GM19452 (cell line): ENCODE data around the gene ELP1.
"Not testable (repeated sequence)": the region's sequence is repeated elsewhere in the genome, so short reads cannot be mapped to it uniquely, and the experiment has no call there.

ENCODE experiments used
- ATAC-seq: cut with Tn5 transposase; IDR thresholded peaks from one replicate; pipeline ENCODE4 v1.9.1; 2021; ENCODE audit not compliant: unreplicated experiment

Gene ELP1

GRCh38 chr9:108933718-108934322 lies at the start of gene ELP1:
TSS of gene ELP1 (minus strand) at chr9:108934124. CDS start at chr9:108931146, 2,978 bp downstream.
- peak; percentile 89 for ATAC-seq

GRCh38 chr9:108980893-108981292 lies 47.0 kb upstream of the ELP1 start:
- no peak for ATAC-seq

GRCh38 chr9:108978205-108978604 lies 44.3 kb upstream of the ELP1 start:
- no peak for ATAC-seq

- no peak for ATAC-seq
These were observed 40.0 kb upstream of the ELP1 start for GRCh38 chr9:108973895-108974294.

- no peak for ATAC-seq
These were observed 38.8 kb upstream of the ELP1 start for GRCh38 chr9:108972626-108973209.

GRCh38 chr9:108972186-108972585 lies 38.3 kb upstream of the ELP1 start:
- no peak for ATAC-seq

- not testable (repeated sequence) for ATAC-seq
These were observed 37.5 kb upstream of the ELP1 start for GRCh38 chr9:108971392-108971791.

GRCh38 chr9:108967916-108968315 lies 34.0 kb upstream of the ELP1 start:
- no peak for ATAC-seq

- no peak for ATAC-seq
These were observed 29.7 kb upstream of the ELP1 start for GRCh38 chr9:108963459-108964143.

- ATAC-seq: no peak
These were observed 27.2 kb upstream of the ELP1 start for GRCh38 chr9:108961151-108961550.

GRCh38 chr9:108960331-108960730 lies 26.4 kb upstream of the ELP1 start:
- no peak for ATAC-seq

GRCh38 chr9:108956631-108957026 lies 22.7 kb upstream of the ELP1 start:
- no peak for ATAC-seq

GRCh38 chr9:108956022-108956630 lies 22.2 kb upstream of the ELP1 start:
- no peak for ATAC-seq

- ATAC-seq: no peak
These were observed 20.2 kb upstream of the ELP1 start for GRCh38 chr9:108953983-108954574.

- ATAC-seq: no peak
These were observed 17.7 kb upstream of the ELP1 start for GRCh38 chr9:108951578-108951977.

GRCh38 chr9:108950168-108950567 lies 16.2 kb upstream of the ELP1 start:
- ATAC-seq: no peak

- ATAC-seq: no peak
These were observed 6.1 kb upstream of the ELP1 start for GRCh38 chr9:108939975-108940374.

GRCh38 chr9:108937561-108938305 lies 3.8 kb upstream of the ELP1 start:
- ATAC-seq: no peak

GRCh38 chr9:108934323-108934893 lies 484 bp upstream of the ELP1 start, which contains the start of gene ABITRAM:
TSS of gene ABITRAM (plus strand) at chr9:108934400. CDS start at chr9:108934487, 87 bp downstream.
- peak; percentile 79 for ATAC-seq

- ATAC-seq: no peak
These were observed 650 bp downstream of the ELP1 start for GRCh38 chr9:108933231-108933717.
